Measurements from ENCODE around the gene PML.

Gene PML

DNA sequence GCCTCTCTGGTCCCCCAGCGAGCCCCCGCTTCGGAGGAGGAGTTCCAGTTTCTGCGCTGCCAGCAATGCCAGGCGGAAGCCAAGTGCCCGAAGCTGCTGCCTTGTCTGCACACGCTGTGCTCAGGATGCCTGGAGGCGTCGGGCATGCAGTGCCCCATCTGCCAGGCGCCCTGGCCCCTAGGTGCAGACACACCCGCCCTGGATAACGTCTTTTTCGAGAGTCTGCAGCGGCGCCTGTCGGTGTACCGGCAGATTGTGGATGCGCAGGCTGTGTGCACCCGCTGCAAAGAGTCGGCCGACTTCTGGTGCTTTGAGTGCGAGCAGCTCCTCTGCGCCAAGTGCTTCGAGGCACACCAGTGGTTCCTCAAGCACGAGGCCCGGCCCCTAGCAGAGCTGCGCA, 3.5 kb downstream of the PML start:
- in situ Hi-C loops (cut with MboI; ENCODE audit: low sequenced_read_pairs), result no loop called here

DNA sequence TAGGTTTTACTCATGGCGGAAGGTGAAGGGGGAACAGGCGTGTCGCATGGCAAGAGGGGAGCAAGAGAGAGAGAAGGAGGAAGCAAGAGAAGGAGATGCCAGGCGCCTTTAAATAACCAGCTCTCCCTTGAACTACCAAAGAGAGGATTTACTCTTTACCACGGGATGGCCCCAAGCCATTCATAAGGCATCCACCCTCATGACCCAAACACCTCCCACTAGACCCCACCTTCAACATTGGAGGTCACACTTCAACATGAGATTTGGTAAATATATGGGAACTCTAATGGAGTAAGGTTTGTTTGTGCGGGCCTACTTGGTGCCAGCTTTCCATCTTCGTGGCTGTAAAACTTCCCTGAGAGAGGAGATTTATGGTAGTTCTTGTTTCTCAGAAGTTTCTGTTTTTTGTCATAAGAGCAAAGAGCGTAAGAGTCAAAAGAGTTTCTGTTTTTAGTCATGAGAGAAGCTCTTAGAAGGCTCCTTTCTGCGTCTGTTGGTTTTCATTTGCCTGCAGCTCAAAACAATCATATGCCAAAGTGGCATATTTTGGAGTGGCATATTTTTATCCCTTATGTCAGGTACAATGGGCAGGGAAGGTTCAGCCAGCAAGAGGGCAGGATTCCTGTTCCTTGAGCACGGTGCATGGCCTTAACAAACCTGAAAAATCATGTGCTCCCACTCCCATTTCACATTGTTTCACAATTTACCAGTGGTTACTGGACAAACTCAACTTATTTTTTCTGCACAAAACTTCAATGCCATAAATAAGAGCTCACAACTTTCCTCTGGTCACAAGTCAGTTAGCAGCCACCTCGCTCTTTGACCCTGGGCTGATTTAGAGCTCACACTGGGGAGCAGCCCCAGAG, 12.5 kb downstream of the PML start:
- in situ Hi-C loops (cut with MboI; ENCODE audit: low sequenced_read_pairs), result no loop called here

DNA sequence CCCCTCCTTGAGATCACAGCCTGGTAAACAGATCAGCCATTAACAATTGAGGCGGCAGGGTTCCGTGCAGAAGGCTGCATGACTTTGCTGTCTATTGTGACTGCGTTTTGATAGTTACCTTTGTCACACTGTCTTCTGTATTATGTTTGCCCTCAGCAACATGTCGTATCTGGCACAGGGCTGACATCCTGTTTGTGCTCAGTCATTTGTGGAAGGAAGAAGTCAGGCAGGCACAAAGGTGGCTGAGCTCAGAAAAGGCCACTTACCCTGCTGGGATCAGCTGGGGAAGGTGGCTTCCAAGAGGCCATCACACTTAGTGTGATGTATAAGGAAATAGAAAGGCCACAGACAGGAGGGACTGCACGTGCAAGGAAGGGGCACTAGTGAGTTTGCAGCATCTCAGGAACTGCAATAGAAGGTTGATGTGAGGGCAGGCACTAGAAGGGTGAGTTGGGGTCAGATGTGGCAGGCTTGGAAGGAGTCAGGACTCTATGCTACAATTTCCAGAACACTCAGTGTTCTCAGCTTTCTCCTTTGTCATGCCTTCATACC, 13.4 kb downstream of the PML start:
- in situ Hi-C loops (cut with MboI; ENCODE audit: low sequenced_read_pairs), result no loop called here

DNA sequence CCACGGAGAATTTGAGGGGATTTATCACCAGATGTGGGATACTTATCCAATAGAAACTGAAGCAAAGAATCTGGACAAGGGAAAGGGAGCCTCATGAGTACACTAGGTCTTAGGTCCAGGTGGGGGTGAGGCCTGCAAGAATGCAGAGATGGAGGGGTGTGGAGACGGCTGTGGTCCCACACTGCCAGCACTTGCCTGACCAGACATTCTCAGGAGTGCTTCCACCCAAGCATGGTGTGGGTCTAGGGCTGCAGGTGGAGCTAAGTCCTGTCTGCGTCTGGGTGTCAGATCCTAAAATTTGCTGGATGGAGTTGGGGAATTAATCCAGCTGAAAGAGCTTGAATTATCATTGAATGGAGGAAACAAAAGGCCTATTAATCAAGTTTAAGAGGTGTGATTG, 14.4 kb downstream of the PML start:
- in situ Hi-C loops (cut with MboI; ENCODE audit: low sequenced_read_pairs), result no loop called here

DNA sequence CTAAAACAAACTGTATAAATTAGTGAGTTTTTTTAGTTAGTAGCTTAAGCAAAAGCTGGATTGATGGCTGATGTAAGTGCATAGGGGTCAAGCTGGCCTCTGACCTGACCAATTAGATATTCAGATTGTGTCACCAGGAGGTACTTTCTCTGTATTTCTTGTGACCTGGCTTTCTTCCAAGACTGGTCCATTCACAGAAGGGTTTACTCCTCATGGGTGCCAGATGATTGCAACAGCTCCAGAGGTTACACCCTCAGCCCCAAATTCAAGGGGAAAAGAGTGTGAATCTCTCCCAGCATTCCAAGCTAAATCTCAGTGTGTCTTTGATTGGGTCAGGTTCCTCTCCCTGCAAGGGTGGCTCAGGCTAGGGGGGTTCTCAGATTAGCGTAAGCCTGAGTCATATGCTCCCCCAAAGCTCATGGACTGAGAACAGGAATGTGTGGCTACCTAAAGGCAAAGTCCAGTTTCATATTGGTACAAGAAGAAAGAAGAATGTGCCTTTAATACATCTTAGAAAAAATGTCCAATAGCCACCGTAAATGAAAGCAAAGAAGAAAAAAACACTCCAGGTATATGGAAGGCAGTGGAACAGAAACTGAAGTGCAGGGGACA, 16.5 kb downstream of the PML start:
- in situ Hi-C loops (cut with MboI; ENCODE audit: low sequenced_read_pairs), result no loop called here

DNA sequence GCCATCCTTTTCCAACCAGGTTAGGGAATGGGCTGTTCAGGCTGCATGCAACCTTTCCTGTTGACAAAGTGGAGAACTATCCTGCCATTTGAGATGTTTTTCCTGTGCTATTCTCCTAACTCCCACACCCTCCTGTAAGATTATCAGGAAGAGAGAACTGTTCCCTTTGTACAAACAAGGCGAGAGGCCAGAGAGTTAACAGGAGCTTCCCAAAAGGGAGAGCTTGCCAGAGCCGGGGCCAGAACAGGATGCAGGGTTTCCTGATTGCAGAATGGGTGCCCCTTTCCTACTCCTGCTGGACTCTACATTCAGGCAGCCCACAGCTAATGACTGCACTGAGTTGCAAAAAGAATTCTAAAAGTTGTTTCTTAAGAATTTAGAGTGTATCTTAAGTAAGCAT, 17.1 kb downstream of the PML start:
- in situ Hi-C loops (cut with MboI; ENCODE audit: low sequenced_read_pairs), result no loop called here

DNA sequence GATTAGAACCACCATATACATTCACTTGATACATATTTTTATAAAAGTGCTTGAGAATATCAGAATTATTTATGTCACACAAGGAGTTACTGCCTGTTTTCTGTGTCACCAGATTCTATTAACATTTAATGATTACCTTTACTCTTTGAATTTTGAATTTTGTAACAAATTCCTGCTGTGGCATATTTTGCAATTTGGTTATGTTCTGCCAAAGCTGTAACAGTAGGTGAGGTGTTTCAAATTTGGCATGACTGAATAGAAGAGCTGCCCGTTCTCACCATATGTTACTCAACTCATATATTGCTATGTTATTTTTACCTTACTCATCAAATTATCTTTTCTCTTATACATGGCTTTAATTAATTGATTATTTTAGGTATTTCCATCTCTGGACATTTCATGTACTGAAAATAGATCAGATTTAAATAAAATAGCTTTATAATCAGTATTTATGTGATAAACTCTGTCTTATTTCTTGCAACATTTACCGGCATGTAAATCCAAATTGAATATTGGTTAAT, 18.9 kb downstream of the PML start:
- in situ Hi-C loops (cut with MboI; ENCODE audit: low sequenced_read_pairs), result no loop called here

DNA sequence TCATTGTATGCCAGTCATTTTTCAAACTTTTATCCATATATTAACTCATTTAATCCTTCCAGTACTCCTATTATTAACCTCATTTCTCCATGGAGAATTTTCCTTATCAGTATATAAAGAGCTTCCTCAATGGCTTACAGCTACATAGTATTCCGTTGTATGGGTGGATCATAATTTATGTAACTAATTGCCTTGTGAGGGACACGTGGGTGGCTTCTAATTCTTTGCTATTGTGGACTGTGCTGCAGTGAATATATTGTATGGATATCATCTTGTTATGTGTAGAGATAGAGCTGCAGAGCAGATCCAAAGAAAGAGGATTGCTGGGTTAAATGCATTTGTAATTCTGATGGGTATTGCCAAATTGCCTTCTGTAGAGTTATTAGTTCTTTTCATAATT, 25.2 kb downstream of the PML start:
- in situ Hi-C loops (cut with MboI; ENCODE audit: low sequenced_read_pairs), result no loop called here

DNA sequence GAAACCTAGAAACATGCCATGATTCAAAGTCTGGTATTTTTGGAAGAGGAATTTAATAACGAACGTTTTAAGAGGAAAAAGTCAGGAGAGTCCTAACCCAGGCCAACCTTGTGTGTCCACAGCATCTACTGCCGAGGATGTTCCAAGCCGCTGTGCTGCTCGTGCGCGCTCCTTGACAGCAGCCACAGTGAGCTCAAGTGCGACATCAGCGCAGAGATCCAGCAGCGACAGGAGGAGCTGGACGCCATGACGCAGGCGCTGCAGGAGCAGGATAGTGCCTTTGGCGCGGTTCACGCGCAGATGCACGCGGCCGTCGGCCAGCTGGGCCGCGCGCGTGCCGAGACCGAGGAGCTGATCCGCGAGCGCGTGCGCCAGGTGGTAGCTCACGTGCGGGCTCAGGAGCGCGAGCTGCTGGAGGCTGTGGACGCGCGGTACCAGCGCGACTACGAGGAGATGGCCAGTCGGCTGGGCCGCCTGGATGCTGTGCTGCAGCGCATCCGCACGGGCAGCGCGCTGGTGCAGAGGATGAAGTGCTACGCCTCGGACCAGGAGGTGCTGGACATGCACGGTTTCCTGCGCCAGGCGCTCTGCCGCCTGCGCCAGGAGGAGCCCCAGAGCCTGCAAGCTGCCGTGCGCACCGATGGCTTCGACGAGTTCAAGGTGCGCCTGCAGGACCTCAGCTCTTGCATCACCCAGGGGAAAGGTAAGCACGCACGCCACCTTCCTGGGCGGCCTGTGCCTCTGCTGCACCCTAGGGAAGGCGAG, 28.4 kb downstream of the PML start:
- in situ Hi-C loops (cut with MboI; ENCODE audit: low sequenced_read_pairs), result no loop called here

DNA sequence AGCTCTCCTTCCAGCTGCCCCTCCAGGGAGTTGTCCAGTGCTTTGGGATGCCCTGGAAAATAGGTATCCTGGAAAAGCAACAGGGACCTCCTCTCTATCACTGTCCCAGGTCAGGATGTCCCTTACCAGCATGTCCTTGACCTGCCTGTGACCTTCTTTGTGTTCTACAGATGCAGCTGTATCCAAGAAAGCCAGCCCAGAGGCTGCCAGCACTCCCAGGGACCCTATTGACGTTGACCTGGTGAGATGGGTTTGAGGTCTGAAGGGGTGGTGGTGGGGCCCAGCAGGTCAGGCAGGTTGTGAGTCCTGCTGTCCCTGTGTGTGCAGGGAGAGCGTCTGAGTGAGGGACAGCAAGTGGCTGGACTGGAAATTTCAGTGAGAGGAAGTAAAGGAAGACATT, 30.2 kb downstream of the PML start:
- in situ Hi-C loops (cut with MboI; ENCODE audit: low sequenced_read_pairs), result no loop called here

DNA sequence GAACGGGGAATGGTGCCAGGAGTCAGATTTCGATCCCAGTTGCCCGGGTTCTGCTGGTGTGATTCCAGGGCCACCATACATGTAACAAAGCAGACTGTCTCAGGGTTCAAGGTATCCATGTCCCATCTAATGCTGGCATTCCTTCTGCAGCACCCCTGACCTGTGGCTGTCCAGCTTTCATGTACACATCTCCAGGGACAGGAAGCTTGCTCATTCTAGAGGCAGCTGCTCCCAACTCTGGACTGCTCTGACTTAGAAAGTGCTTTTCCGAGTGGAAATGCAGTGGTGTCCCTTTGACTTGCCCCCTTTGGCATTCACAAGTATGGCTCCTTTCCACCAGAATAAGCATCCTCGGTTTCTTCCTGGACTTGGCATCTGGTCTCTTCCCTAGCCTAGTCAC, 30.9 kb downstream of the PML start:
- in situ Hi-C loops (cut with MboI; ENCODE audit: low sequenced_read_pairs), result no loop called here

DNA sequence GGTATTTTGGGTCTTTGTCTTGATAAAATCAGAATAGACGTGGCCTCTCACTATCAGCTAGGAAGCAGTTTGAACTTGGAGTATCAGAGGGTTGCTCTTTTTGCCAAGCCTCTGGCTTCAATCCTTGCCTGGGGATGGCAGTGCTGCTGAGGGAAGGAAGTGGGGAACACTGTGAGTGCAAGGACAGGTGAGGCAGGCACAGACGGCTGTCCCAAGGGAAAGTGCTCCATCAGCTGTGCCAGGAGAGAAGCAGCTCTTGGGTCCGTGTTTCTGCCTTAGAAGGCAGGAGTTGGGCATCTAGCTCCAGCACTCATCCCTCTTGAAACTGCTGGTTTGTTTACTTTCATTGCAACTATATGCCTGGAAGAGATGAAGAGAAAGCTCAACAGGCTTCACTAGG, 33.2 kb downstream of the PML start:
- in situ Hi-C loops (cut with MboI; ENCODE audit: low sequenced_read_pairs), result no loop called here

DNA sequence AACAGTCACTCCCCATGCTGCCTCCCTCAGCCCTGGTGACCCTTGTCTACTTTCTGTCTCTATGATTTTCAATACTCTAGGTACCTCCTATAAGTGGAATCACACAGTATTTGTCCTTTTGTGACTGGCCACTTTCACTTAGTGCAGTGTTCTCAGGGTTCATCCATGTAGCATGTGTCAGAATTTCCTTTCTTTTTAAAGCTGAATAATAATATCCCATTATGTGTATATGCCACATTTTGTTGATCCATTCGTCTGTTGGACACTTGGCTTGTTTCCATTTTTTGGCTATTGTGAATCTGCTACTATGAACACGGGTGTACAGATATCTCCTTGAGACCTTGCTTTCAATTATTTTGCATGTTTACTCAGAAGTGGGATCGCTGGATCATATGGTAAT, 34.1 kb downstream of the PML start:
- in situ Hi-C loops (cut with MboI; ENCODE audit: low sequenced_read_pairs), result no loop called here

DNA sequence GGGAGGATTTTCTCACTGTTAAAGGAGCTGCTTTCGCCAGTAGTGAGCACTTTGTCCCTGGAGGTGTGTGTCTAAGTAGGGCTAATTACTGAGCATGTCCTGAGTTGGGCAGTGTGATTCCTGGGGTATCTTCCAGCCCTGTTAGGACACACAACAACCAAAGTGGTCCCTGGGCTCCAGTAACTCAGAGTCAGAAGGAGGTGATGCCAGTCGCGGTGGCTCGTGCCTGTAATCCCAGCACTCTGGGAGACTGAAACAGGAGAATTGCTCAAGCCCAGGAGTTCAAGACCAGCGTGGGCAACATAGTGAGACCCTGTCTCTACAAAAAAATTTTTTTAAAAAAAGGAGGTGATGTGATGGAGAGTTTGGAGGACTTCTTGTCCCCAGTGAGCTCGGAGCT, 37.5 kb downstream of the PML start:
- in situ Hi-C loops (cut with MboI; ENCODE audit: low sequenced_read_pairs), result no loop called here

DNA sequence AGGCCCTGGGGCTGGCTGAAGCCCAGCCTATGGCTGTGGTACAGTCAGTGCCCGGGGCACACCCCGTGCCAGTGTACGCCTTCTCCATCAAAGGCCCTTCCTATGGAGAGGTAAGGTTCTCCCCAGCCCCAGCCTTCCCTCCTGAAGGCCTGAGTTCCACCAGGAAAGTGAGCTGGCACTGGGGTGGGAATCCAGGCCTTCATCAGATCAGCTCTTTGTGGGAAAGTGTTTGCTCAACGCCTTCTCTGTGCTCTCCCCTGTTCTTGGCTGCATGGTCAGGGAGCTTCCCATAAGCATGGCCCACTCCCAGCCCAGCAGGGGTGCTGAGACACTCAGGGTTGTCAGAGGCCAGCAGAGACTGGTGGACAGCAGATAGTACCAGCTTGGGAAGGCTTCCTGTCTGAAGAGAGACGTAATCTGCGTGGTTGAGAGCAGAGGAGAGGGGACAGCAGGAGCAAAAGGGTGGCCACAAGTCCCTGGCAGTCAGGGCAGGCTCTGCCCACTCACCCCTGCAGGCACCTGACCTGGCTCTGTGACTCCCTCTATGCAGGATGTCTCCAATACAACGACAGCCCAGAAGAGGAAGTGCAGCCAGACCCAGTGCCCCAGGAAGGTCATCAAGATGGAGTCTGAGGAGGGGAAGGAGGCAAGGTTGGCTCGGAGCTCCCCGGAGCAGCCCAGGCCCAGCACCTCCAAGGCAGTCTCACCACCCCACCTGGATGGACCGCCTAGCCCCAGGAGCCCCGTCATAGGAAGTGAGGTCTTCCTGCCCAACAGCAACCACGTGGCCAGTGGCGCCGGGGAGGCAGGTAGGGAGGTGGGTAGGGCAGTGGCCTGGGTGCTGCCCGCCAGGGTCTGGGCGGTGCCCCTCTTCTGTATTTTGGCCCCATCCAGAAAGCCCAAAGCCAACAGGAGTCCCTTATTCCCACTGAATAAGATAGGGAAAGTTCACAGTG, 38.4 kb downstream of the PML start:
- in situ Hi-C loops (cut with MboI; ENCODE audit: low sequenced_read_pairs), result no loop called here

DNA sequence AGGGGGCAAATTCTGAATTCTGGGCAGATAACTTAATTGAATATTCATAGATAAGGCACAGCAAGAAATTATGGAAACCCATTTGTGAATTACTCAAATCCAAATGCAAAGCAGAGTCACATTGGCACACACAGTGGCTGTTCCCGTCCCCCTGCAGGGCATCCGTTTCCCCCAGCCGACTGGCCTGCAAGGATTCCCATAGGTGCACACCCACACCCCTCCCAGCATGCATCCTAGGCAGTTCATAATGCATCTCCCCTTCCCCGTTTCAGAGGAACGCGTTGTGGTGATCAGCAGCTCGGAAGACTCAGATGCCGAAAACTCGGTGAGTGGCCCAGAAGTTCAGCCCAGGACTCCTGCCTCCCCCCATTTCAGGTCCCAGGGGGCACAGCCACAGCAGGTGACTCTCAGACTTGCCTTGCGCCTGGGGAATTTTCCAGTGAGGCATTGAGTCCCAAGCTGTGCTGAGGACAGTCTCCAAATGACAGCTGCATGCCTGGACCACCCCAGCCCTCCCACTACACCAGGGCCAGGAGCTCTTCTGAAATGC, 39.8 kb downstream of the PML start:
- in situ Hi-C loops (cut with MboI; ENCODE audit: low sequenced_read_pairs), result no loop called here

DNA sequence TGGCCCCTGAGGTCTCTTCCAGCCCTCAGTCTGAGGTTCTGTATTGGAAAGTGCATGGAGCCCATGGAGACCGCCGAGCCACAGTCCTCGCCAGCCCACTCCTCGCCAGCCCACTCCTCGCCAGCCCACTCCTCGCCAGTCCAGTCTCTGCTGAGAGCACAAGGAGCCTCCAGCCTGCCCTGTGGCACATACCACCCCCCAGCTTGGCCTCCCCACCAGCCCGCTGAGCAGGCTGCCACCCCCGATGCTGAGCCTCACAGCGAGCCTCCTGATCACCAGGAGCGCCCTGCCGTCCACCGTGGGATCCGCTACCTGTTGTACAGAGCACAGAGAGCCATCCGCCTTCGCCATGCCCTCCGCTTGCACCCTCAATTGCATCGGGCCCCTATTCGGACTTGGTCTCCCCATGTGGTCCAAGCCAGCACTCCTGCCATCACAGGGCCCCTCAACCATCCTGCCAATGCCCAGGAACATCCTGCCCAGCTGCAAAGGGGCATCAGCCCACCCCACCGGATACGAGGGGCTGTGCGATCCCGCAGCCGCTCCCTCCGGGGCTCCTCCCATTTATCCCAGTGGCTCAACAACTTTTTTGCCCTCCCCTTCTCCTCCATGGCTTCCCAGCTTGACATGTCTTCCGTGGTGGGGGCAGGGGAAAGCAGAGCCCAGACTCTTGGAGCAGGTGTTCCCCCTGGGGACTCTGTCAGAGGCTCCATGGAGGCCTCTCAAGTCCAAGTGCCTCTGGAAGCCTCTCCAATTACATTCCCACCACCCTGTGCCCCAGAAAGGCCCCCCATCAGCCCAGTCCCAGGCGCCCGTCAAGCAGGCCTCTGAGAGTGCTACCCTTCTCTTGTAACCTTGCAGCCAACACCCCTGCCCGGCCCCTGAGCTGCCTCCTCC, 40.9 kb downstream of the PML start:
- in situ Hi-C loops (cut with MboI; ENCODE audit: low sequenced_read_pairs), result no loop called here

DNA sequence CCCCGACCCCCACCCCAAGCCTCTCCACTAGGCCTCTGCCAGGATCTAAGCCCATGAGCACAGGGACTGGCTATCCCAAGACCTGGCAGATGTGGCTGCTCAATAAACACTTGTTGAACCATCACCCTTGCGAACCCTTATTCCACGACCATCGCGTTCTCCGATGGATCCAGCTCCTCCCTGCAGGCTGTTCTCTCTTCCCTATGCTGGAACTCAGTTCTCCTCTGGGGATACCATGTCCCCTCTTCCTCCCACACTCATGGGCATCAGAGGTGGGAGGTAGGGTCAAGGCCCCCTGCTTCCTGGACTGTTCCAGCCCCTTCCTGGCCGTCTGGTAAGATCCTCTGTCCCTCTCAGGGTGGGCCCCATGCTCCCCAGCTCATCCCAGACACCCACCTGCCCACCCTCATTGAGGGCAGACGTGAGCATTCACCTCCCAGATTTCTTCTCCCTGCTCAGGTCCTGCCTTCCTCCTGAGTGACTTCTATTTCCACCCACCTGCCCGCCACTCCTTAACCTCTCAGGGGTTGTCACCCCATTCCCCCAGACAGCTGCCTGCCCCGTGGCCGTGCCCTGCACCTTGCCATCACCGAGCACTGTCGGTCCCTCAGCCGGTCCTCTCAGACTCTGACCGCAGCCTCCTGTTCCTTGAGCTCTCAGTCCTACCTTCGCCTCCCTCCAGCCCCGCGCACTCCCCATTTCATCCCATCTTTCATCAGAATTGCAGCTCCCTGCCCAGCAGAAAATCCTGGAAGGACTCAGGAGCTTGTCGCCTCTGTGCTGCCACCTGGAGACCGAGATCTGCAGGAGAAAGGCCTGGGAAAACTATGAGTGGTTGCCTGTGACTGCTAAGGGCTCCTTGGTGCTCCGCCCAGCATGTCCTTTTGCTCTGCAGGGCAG, 42.0 kb downstream of the PML start:
- in situ Hi-C loops (cut with MboI; ENCODE audit: low sequenced_read_pairs), result no loop called here
